IMR-90 (cell line): ENCODE results near the gene ZSCAN23. TPM values are rescaled to one million over a fixed set of nuclear protein-coding genes. Genes with fewer than 3 reads are reported as not detected.

Experiments used
- ATAC-seq: fragments of 200-7000 bp; cut with Tn5 transposase; 2 replicates; pipeline ENCODE4 v1.9.1; 2020; ENCODE audit warnings: low read depth, mild to moderate bottlenecking, moderate library complexity
- BruUV-seq: library from RNA; stranded (reverse); fragments of 400-500 nt; replicated peaks from 2 replicates; lab custom pipeline; 2021; lab: Mats Ljungman, UMichigan
- CTCF ChIA-PET: fragments of 300-600 bp; formaldehyde crosslinking; extraction: SDS; loops from one replicate; lab custom pipeline; 2021; ENCODE audit warnings: antibody characterized with exemption; lab: Yijun Ruan, JAX
- POLR2A ChIA-PET: fragments of 300-600 bp; sonication (Branson Sonifier 250); formaldehyde crosslinking; loops from one replicate; lab custom pipeline; 2022; ENCODE audit warnings: antibody characterized with exemption; ENCODE audit not compliant: unreplicated experiment; lab: Charles Lee
- DNase-seq: peaks from one replicate; pipeline ENCODE4 v3.0.0; 2013
- H2AFZ ChIP-seq: replicated peaks from 2 replicates; pipeline ENCODE3; 2013; ENCODE audit warnings: low read length, mild to moderate bottlenecking; ENCODE audit not compliant: poor library complexity
- H2AK5ac ChIP-seq: 2 replicates; pipeline ENCODE4 v1.6.1; 2013; ENCODE audit warnings: low read depth, low read length, inconsistent platforms
- H2AK9ac ChIP-seq: replicated peaks from 2 replicates; pipeline ENCODE3; 2013; ENCODE audit warnings: mild to moderate bottlenecking, low read depth, low read length, moderate library complexity; ENCODE audit not compliant: poor library complexity
- H2BK120ac ChIP-seq: 2 replicates; pipeline ENCODE4 v1.6.1; 2013; ENCODE audit warnings: low read depth, low read length, inconsistent platforms
- H2BK15ac ChIP-seq: 3 replicates; pipeline ENCODE4 v1.6.1; 2013; ENCODE audit warnings: low read depth, low read length, inconsistent platforms
- H2BK20ac ChIP-seq: 2 replicates; pipeline ENCODE4 v1.6.1; 2013; ENCODE audit warnings: low read depth, mild to moderate bottlenecking, inconsistent platforms, low read length, moderate library complexity
- H2BK5ac ChIP-seq: 2 replicates; pipeline ENCODE4 v1.6.1; 2013; ENCODE audit warnings: mild to moderate bottlenecking, low read depth, low read length, inconsistent platforms; ENCODE audit not compliant: poor library complexity, severe bottlenecking
- H3K14ac ChIP-seq: replicated peaks from 2 replicates; pipeline ENCODE4 v1.6.1; 2013; ENCODE audit warnings: low read depth, low read length, inconsistent platforms
- H3K18ac ChIP-seq: 2 replicates; pipeline ENCODE4 v1.6.1; 2013; ENCODE audit warnings: low read depth, low read length, control low read depth
- H3K23ac ChIP-seq: 2 replicates; pipeline ENCODE4 v1.6.1; 2013; ENCODE audit warnings: low read depth, low read length, inconsistent platforms
- H3K27ac ChIP-seq: 2 replicates; pipeline ENCODE4 v1.5.1; 2013; ENCODE audit warnings: mild to moderate bottlenecking, control low read depth, low read length; ENCODE audit not compliant: insufficient read depth
- H3K27me3 ChIP-seq: 2 replicates; pipeline ENCODE4 v1.6.1; 2013; ENCODE audit warnings: low read length; ENCODE audit not compliant: control insufficient read depth, insufficient read depth
- H3K36me3 ChIP-seq: 2 replicates; pipeline ENCODE4 v1.6.1; 2013; ENCODE audit warnings: low read length, mixed read lengths; ENCODE audit not compliant: control insufficient read depth, insufficient read depth
- H3K4ac ChIP-seq: 2 replicates; pipeline ENCODE4 v1.6.1; 2013; ENCODE audit warnings: low read depth, low read length, inconsistent platforms
- H3K4me1 ChIP-seq: 2 replicates; pipeline ENCODE4 v1.6.1; 2013; ENCODE audit warnings: low read length, mixed read lengths; ENCODE audit not compliant: control insufficient read depth, insufficient read depth
- H3K4me2 ChIP-seq: 2 replicates; pipeline ENCODE4 v1.6.1; 2013; ENCODE audit warnings: low read depth, mild to moderate bottlenecking, control low read depth, low read length, moderate library complexity
- H3K4me3 ChIP-seq: 2 replicates; pipeline ENCODE4 v1.5.1; 2013; ENCODE audit warnings: low read depth, mild to moderate bottlenecking, control low read depth, low read length, moderate library complexity; ENCODE audit not compliant: insufficient read depth
- H3K56ac ChIP-seq: 2 replicates; pipeline ENCODE4 v1.6.1; 2013; ENCODE audit warnings: low read length, inconsistent platforms; ENCODE audit not compliant: insufficient read depth; ENCODE audit errors: extremely low read depth
- H3K79me1 ChIP-seq, 2 experiments: 2 replicates each; pipeline ENCODE4 v1.6.1; 2013; ENCODE audit warnings: low read length in 2 of 2, inconsistent platforms in 1 of 2, low read depth in 1 of 2
- H3K9ac ChIP-seq: 2 replicates; pipeline ENCODE4 v1.6.1; 2013; ENCODE audit warnings: low read depth, low read length, control low read depth
- H3K9me1 ChIP-seq: 2 replicates; pipeline ENCODE4 v1.6.1; 2013; ENCODE audit warnings: low read length, inconsistent platforms; ENCODE audit not compliant: insufficient read depth
- H3K9me3 ChIP-seq: 2 replicates; pipeline ENCODE4 v1.6.1; 2013; ENCODE audit warnings: low read length; ENCODE audit not compliant: control insufficient read depth, insufficient read depth
- H4K20me1 ChIP-seq: 2 replicates; pipeline ENCODE4 v1.6.1; 2013; ENCODE audit warnings: low read length, inconsistent platforms; ENCODE audit not compliant: insufficient read depth
- H4K5ac ChIP-seq: 2 replicates; pipeline ENCODE4 v1.6.1; 2013; ENCODE audit warnings: mild to moderate bottlenecking, low read depth, low read length, control low read depth
- H4K8ac ChIP-seq, 2 experiments: 2 replicates each; pipeline ENCODE4 v1.6.1; 2013; ENCODE audit warnings: low read depth in 2 of 2, low read length in 2 of 2, control low read depth in 1 of 2, inconsistent platforms in 1 of 2
- H4K91ac ChIP-seq: 2 replicates; pipeline ENCODE4 v1.6.1; 2013; ENCODE audit warnings: low read depth, low read length, inconsistent platforms; ENCODE audit not compliant: insufficient read depth
- BHLHE40 ChIP-seq: fragments of 150-350 bp; IDR thresholded peaks from 2 replicates; pipeline ENCODE4 v1.6.1; 2016; ENCODE audit warnings: mild to moderate bottlenecking, low read depth, low read length
- CEBPB ChIP-seq: IDR thresholded peaks from 2 replicates; pipeline ENCODE4 v1.6.1; 2012; ENCODE audit warnings: low read depth, low read length, improper control_type of control experiment
- CHD1 ChIP-seq: IDR thresholded peaks from 2 replicates; pipeline ENCODE4 v1.6.1; 2012; ENCODE audit warnings: low read depth, low read length, improper control_type of control experiment
- CTCF ChIP-seq: conservative IDR thresholded peaks from 2 replicates; pipeline ENCODE4 v1.5.1; 2012; ENCODE audit warnings: mild to moderate bottlenecking, low read depth, low read length, improper control_type of control experiment
- FOS ChIP-seq: fragments of 150-350 bp; IDR thresholded peaks from 2 replicates; pipeline ENCODE4 v1.6.1; 2016; ENCODE audit warnings: low read depth, low read length
- MAFK ChIP-seq: IDR thresholded peaks from 2 replicates; pipeline ENCODE4 v1.6.1; 2012; ENCODE audit warnings: low read depth, low read length, improper control_type of control experiment
- MAZ ChIP-seq: IDR thresholded peaks from 2 replicates; pipeline ENCODE4 v1.6.1; 2012; ENCODE audit warnings: low read depth, mild to moderate bottlenecking, low read length, improper control_type of control experiment, moderate library complexity, borderline replicate concordance
- MXI1 ChIP-seq: IDR thresholded peaks from 2 replicates; pipeline ENCODE4 v1.6.1; 2012; ENCODE audit warnings: low read depth, mild to moderate bottlenecking, low read length, moderate library complexity, borderline replicate concordance
- NFE2L2 ChIP-seq: fragments of 150-350 bp; IDR thresholded peaks from 2 replicates; pipeline ENCODE4 v1.6.1; 2016; ENCODE audit warnings: low read depth, mild to moderate bottlenecking, low read length
- POLR2A ChIP-seq: IDR thresholded peaks from 2 replicates; pipeline ENCODE4 v1.6.1; 2012; ENCODE audit warnings: mild to moderate bottlenecking, low read depth, low read length
- RAD21 ChIP-seq: IDR thresholded peaks from 2 replicates; pipeline ENCODE4 v1.6.1; 2012; ENCODE audit warnings: low read length, improper control_type of control experiment
- RCOR1 ChIP-seq: IDR thresholded peaks from 2 replicates; pipeline ENCODE4 v1.6.1; 2012; ENCODE audit warnings: mild to moderate bottlenecking, low read length, improper control_type of control experiment; ENCODE audit not compliant: insufficient replicate concordance
- RFX5 ChIP-seq: IDR thresholded peaks from 2 replicates; pipeline ENCODE4 v1.8.0; 2012; ENCODE audit warnings: low read depth, mild to moderate bottlenecking, low read length, moderate library complexity
- SMC3 ChIP-seq: fragments of 150-350 bp; IDR thresholded peaks from 2 replicates; pipeline ENCODE4 v1.6.1; 2016; ENCODE audit warnings: low read depth, mild to moderate bottlenecking, antibody characterized with exemption, low read length, moderate library complexity
- dilution Hi-C: fragments of 300-500 bp; cut with HindIII; formaldehyde crosslinking; loops from one replicate; pipeline ENCODE4 v1.14.3; 2018; ENCODE audit warnings: low sequenced_read_pairs; ENCODE audit not compliant: unreplicated experiment
- in situ Hi-C: fragments of 300-500 bp; cut with MboI; formaldehyde crosslinking; loops from 3 replicates; pipeline ENCODE4 v1.14.3; 2019; ENCODE audit warnings: low sequenced_read_pairs, inconsistent platforms, mixed read lengths
- intact Hi-C: fragments of 100-400 bp; cut with micrococcal nuclease; formaldehyde crosslinking; loops from 2 replicates; pipeline ENCODE4 v1.10.0; 2022
- polyA plus RNA-seq, 3 experiments: library from polyadenylated mRNA; depleted of rRNA; stranded (reverse); fragments of >200 nt; gene quantifications; 2 replicates each; pipeline ENCODE4 v1.2.3, GENCODE V29; 2012; ENCODE audit warnings: low replicate concordance in 1 of 3
- total RNA-seq: library from RNA; depleted of rRNA; stranded (reverse); fragments of >200 nt; gene quantifications from 2 replicates; pipeline ENCODE4 v1.2.3, GENCODE V29; 2012
- TF ChIP-seq, protein P1 (sequence below): fragments of 150-350 bp; IDR thresholded peaks from 2 replicates; pipeline ENCODE4 v1.6.1; 2017; ENCODE audit warnings: mild to moderate bottlenecking, antibody characterized with exemption, low read length, low read depth
- TF ChIP-seq, protein P2 (sequence below): fragments of 150-350 bp; IDR thresholded peaks from 2 replicates; pipeline ENCODE4 v1.6.1; 2016; ENCODE audit warnings: low read depth, mild to moderate bottlenecking, low read length, moderate library complexity, borderline replicate concordance

Gene ZSCAN23
- total and polyA plus RNA-seq, 2 of the 4 experiments (the other 2 are of a cell fraction), result 1.7 to 8.4 TPM

- TF ChIP-seq MXI1 (no peak), BHLHE40 (no peak), CHD1 (no peak), MAFK (no peak), SMC3 (no peak), RFX5 (no peak), CTCF (no peak), RAD21 (no peak), FOS (no peak), CEBPB (no peak), NFE2L2 (no peak), RCOR1 (no peak), POLR2A (no peak), MAZ (no peak)
- TF ChIP-seq, protein P1, sequence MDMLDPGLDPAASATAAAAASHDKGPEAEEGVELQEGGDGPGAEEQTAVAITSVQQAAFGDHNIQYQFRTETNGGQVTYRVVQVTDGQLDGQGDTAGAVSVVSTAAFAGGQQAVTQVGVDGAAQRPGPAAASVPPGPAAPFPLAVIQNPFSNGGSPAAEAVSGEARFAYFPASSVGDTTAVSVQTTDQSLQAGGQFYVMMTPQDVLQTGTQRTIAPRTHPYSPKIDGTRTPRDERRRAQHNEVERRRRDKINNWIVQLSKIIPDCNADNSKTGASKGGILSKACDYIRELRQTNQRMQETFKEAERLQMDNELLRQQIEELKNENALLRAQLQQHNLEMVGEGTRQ, result no peak
- TF ChIP-seq, protein P2, sequence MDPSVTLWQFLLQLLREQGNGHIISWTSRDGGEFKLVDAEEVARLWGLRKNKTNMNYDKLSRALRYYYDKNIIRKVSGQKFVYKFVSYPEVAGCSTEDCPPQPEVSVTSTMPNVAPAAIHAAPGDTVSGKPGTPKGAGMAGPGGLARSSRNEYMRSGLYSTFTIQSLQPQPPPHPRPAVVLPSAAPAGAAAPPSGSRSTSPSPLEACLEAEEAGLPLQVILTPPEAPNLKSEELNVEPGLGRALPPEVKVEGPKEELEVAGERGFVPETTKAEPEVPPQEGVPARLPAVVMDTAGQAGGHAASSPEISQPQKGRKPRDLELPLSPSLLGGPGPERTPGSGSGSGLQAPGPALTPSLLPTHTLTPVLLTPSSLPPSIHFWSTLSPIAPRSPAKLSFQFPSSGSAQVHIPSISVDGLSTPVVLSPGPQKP, result no peak
- Histone ChIP-seq H3K14ac (no peak overlapping the region), H3K27ac (no peak overlapping the region), H2BK15ac (no peak overlapping the region), H2BK20ac (no peak overlapping the region), H4K91ac (no peak overlapping the region), H3K56ac (no peak overlapping the region), H2BK5ac (no peak overlapping the region), H4K5ac (no peak overlapping the region), H3K79me1 (peaks cover 0 to 3% of the 10 kb centered on the region in 2 experiments; a peak in 1 of 4 replicates), H2AFZ (no peak overlapping the region), H3K27me3 (no peaks in the 10 kb centered on the region), H4K8ac (no peak overlapping the region), H3K9me3 (no peaks in the 10 kb centered on the region), H3K9me1 (0 out of 2 replicates have a peak, but pooled peaks cover 4% of the 10 kb centered on the region), H2AK5ac (no peak overlapping the region), H3K4ac (no peak overlapping the region), H3K23ac (no peak overlapping the region), H3K36me3 (peaks cover 23% of the 10 kb centered on the region), H3K9ac (no peak overlapping the region), H3K4me1 (no peaks in the 10 kb centered on the region), H3K18ac (no peak overlapping the region), H4K20me1 (no peaks in the 10 kb centered on the region), H2AK9ac (no peak overlapping the region), H3K4me3 (no peak overlapping the region), H3K4me2 (no peak overlapping the region), H2BK120ac (no peak overlapping the region)
- no peak for ATAC-seq
- BruUV-seq, result no TSS peak
- POLR2A ChIA-PET, result no interaction called here
- CTCF ChIA-PET, result no interaction called here
- DNase-seq, result no peak
- dilution Hi-C loops, result no loop called here
- intact Hi-C loops, result no loop called here
- in situ Hi-C loops, result no loop called here
These were observed 10.2 kb downstream of the ZSCAN23 start for GRCh38 chr6:28433119-28433518.
